ENCODE measurements around the gene SH3PXD2B.

GRCh38 chr5:172396220-172396619 lies 58.1 kb downstream of the SH3PXD2B start:
- TF ChIP-seq POLR2A (IDR thresholded peaks at IDR 0.05) (no peak), CTCF (IDR thresholded peaks at IDR 0.05) (no peak)

Data from lower leg skin (tissue), 3 donors.